GM23248 (cell line): Measurements from ENCODE around the gene VANGL1.

Experiments
- EZH2 ChIP-seq: fragments of 200-600 bp; sonication (generic); IDR thresholded peaks from 2 replicates; pipeline ENCODE4 v1.6.1; 2018; ENCODE audit warnings: antibody characterized with exemption, mild to moderate bottlenecking; ENCODE audit not compliant: insufficient read depth, poor library complexity, severe bottlenecking
- EZH2phosphoT487 ChIP-seq: fragments of 200-600 bp; sonication (generic); IDR thresholded peaks from 2 replicates; pipeline ENCODE4 v1.6.1; 2018; ENCODE audit warnings: antibody characterized with exemption, moderate library complexity, mild to moderate bottlenecking, low read depth; ENCODE audit not compliant: insufficient read depth

GRCh38 chr1:115723756-115724155 lies 82.0 kb downstream of the VANGL1 start:
- TF ChIP-seq EZH2 (no peak), EZH2phosphoT487 (no peak)
